H1 (cell line): Measurements from ENCODE around the gene CEP104. TPM values are rescaled to one million over a fixed set of nuclear protein-coding genes. Genes with fewer than 3 reads are reported as not detected.

Experiments used
- CTCF ChIA-PET: fragments of 300-600 bp; sonication (Branson Sonifier 250); formaldehyde crosslinking; loops from one replicate; lab custom pipeline; 2021; ENCODE audit not compliant: partially characterized antibody; lab: Charles Lee
- POLR2A ChIA-PET: fragments of 300-600 bp; sonication (Branson Sonifier 250); formaldehyde crosslinking; loops from one replicate; lab custom pipeline; 2021; ENCODE audit warnings: inconsistent platforms; ENCODE audit not compliant: partially characterized antibody; lab: Charles Lee
- DNase-seq, 2 experiments: peaks; one replicate each; pipeline versions ENCODE4 v3.0.0 to v3.0.0-alpha.2; 2010 to 2022; ENCODE audit warnings: low spot score in 2 of 2, low read depth in 1 of 2, mixed read lengths in 1 of 2
- FAIRE-seq: peaks from 2 replicates; lab custom pipeline; 2011; peaks lifted over from hg19 to GRCh38; lab: Jason Lieb, UNC
- H2AFZ ChIP-seq: 2 replicates; pipeline ENCODE4 v1.8.1; 2012; ENCODE audit warnings: low read length, inconsistent platforms
- H2AK5ac ChIP-seq: 2 replicates; pipeline ENCODE4 v1.6.1; 2013; ENCODE audit warnings: low read depth, low read length
- H2BK120ac ChIP-seq: replicated peaks from 2 replicates; pipeline ENCODE3; 2013; ENCODE audit warnings: low read depth, low read length, inconsistent platforms
- H2BK12ac ChIP-seq: 2 replicates; pipeline ENCODE4 v1.6.1; 2013; ENCODE audit warnings: low read depth, low read length
- H2BK15ac ChIP-seq: 2 replicates; pipeline ENCODE4 v1.6.1; 2013; ENCODE audit warnings: low read length
- H2BK20ac ChIP-seq: 2 replicates; pipeline ENCODE4 v1.6.1; 2013; ENCODE audit warnings: low read length
- H2BK5ac ChIP-seq: 2 replicates; pipeline ENCODE4 v1.6.1; 2013; ENCODE audit warnings: low read depth, low read length
- H3K14ac ChIP-seq: 2 replicates; pipeline ENCODE4 v1.6.1; 2013; ENCODE audit warnings: inconsistent platforms; ENCODE audit not compliant: insufficient read length
- H3K18ac ChIP-seq: 2 replicates; pipeline ENCODE4 v1.6.1; 2013; ENCODE audit warnings: low read length; ENCODE audit errors: extremely low read depth
- H3K23ac ChIP-seq: 2 replicates; pipeline ENCODE4 v1.6.1; 2013; ENCODE audit warnings: inconsistent platforms; ENCODE audit not compliant: insufficient read length
- H3K23me2 ChIP-seq: 2 replicates; pipeline ENCODE4 v1.6.1; 2013; ENCODE audit warnings: low read depth, low read length
- H3K27ac ChIP-seq: 2 replicates; pipeline ENCODE4 v1.6.1; 2011; ENCODE audit warnings: low read depth, low read length, inconsistent platforms
- H3K27me3 ChIP-seq, 4 experiments: replicated peaks in 1 of 4; 1 replicate in 1 of 4; 2 replicates in 3 of 4; pipeline versions ENCODE4 v1.6.1 to v1.8.1; 2011 to 2013; ENCODE audit warnings: low read length in 3 of 4, mild to moderate bottlenecking in 3 of 4, inconsistent platforms in 2 of 4, mixed read lengths in 2 of 4, moderate library complexity in 1 of 4; ENCODE audit not compliant: control insufficient read depth in 3 of 4, insufficient read depth in 3 of 4; ENCODE audit errors: extremely low read depth in 1 of 4
- H3K36me3 ChIP-seq, 4 experiments: 2 replicates each; pipeline versions ENCODE4 v1.6.1 to v1.8.1; 2011 to 2013; ENCODE audit warnings: mild to moderate bottlenecking in 4 of 4, low read length in 3 of 4, moderate library complexity in 2 of 4, control low read depth in 1 of 4, inconsistent platforms in 1 of 4; ENCODE audit not compliant: insufficient read depth in 4 of 4, control insufficient read depth in 2 of 4
- H3K4ac ChIP-seq: replicated peaks from 2 replicates; pipeline ENCODE3; 2013; ENCODE audit warnings: low read length, low read depth, mixed read lengths, inconsistent platforms; ENCODE audit not compliant: insufficient read length
- H3K4me1 ChIP-seq, 4 experiments: replicated peaks in 1 of 4; 1 replicate in 1 of 4; 2 replicates in 3 of 4; pipeline versions ENCODE4 v1.6.1 to v1.8.1; 2011 to 2013; ENCODE audit warnings: low read length in 3 of 4, inconsistent platforms in 2 of 4, mixed read lengths in 1 of 4; ENCODE audit not compliant: insufficient read depth in 4 of 4, control insufficient read depth in 3 of 4
- H3K4me2 ChIP-seq, 2 experiments: 2 replicates each; pipeline versions ENCODE4 v1.6.1 to v1.8.1; 2011 to 2013; ENCODE audit warnings: low read depth in 2 of 2, low read length in 2 of 2, control low read depth in 1 of 2, inconsistent platforms in 1 of 2, mild to moderate bottlenecking in 1 of 2; ENCODE audit not compliant: insufficient read depth in 1 of 2
- H3K4me3 ChIP-seq, 4 experiments: fragments of 200-600, 300-600 bp in 1 of 4; sonication (generic), shearing (Covaris generic), sonication (Bioruptor Twin) in 1 of 4; 2 replicates each; pipeline versions ENCODE4 v1.5.1 to v1.8.1; 2011 to 2016; ENCODE audit warnings: low read length in 4 of 4, low read depth in 3 of 4, control low read depth in 2 of 4, inconsistent platforms in 2 of 4, mild to moderate bottlenecking in 2 of 4, mixed read lengths in 1 of 4, moderate library complexity in 1 of 4; ENCODE audit not compliant: insufficient read depth in 2 of 4; ENCODE audit errors: extremely low read depth in 1 of 4
- H3K56ac ChIP-seq: replicated peaks from 2 replicates; pipeline ENCODE3; 2013; ENCODE audit warnings: low read depth, mild to moderate bottlenecking, mixed read lengths, low read length, inconsistent platforms; ENCODE audit not compliant: insufficient read length
- H3K79me1 ChIP-seq: 2 replicates; pipeline ENCODE4 v1.6.1; 2013; ENCODE audit warnings: low read depth, low read length, control low read depth
- H3K79me2 ChIP-seq, 2 experiments: 2 replicates each; pipeline versions ENCODE4 v1.6.1 to v1.8.1; 2012 to 2013; ENCODE audit warnings: low read length in 2 of 2, mild to moderate bottlenecking in 2 of 2, inconsistent platforms in 1 of 2; ENCODE audit not compliant: insufficient read depth in 2 of 2, control insufficient read depth in 1 of 2
- H3K9ac ChIP-seq, 4 experiments: replicated peaks in 1 of 4; 1 replicate in 1 of 4; 2 replicates in 3 of 4; pipeline versions ENCODE4 v1.6.1 to v1.8.1; 2011 to 2013; ENCODE audit warnings: low read depth in 3 of 4, low read length in 3 of 4, control low read depth in 2 of 4, mild to moderate bottlenecking in 2 of 4, moderate library complexity in 2 of 4, inconsistent platforms in 1 of 4; ENCODE audit errors: extremely low read depth in 1 of 4
- H3K9me3 ChIP-seq, 2 experiments: 2 replicates each; pipeline versions ENCODE4 v1.6.1 to v1.8.1; 2012 to 2013; ENCODE audit warnings: mild to moderate bottlenecking in 2 of 2, moderate library complexity in 2 of 2, control low read depth in 1 of 2, inconsistent platforms in 1 of 2, low read depth in 1 of 2, low read length in 1 of 2, mixed read lengths in 1 of 2; ENCODE audit not compliant: insufficient read depth in 2 of 2
- H4K20me1 ChIP-seq, 2 experiments: replicated peaks in 1 of 2; 2 replicates each; pipeline versions ENCODE3 to v1.8.1; 2011 to 2013; ENCODE audit warnings: inconsistent platforms in 2 of 2, low read length in 2 of 2, mild to moderate bottlenecking in 1 of 2; ENCODE audit not compliant: insufficient read depth in 2 of 2, control insufficient read depth in 1 of 2
- H4K5ac ChIP-seq: 2 replicates; pipeline ENCODE4 v1.6.1; 2013; ENCODE audit warnings: low read length, low read depth, mixed read lengths, inconsistent platforms; ENCODE audit not compliant: insufficient read length
- H4K8ac ChIP-seq: 2 replicates; pipeline ENCODE4 v1.8.0; 2013; ENCODE audit warnings: mild to moderate bottlenecking, moderate library complexity, low read length, inconsistent platforms; ENCODE audit not compliant: insufficient read depth; ENCODE audit errors: extremely low read depth
- H4K91ac ChIP-seq: replicated peaks from 2 replicates; pipeline ENCODE3; 2013; ENCODE audit warnings: low read length, mixed read lengths, inconsistent platforms; ENCODE audit not compliant: insufficient read length
- BACH1 ChIP-seq: IDR thresholded peaks from 2 replicates; pipeline ENCODE4 v1.6.1; 2012; ENCODE audit warnings: low read length, improper control_type of control experiment
- CREB1 ChIP-seq: IDR thresholded peaks from 2 replicates; pipeline ENCODE4 v1.6.1; 2012; ENCODE audit warnings: inconsistent platforms
- FOSL1 ChIP-seq: IDR thresholded peaks from 2 replicates; pipeline ENCODE4 v1.6.1; 2011; ENCODE audit warnings: mild to moderate bottlenecking, low read depth, low read length, moderate library complexity; ENCODE audit not compliant: insufficient read depth
- HDAC6 ChIP-seq: IDR thresholded peaks from one replicate; pipeline ENCODE4 v1.7.1; 2012; ENCODE audit warnings: low read depth, mild to moderate bottlenecking, inconsistent platforms, low read length, moderate library complexity
- NANOG ChIP-seq: IDR thresholded peaks from 2 replicates; pipeline ENCODE4 v1.6.1; 2011; ENCODE audit warnings: low read length, low read depth, mild to moderate bottlenecking, inconsistent platforms; ENCODE audit not compliant: insufficient read depth, poor library complexity, severe bottlenecking
- NRF1 ChIP-seq: IDR thresholded peaks from 2 replicates; pipeline ENCODE4 v1.6.1; 2011; ENCODE audit warnings: mild to moderate bottlenecking, low read depth, low read length, improper control_type of control experiment
- PHF8 ChIP-seq: fragments of 200-600 bp; sonication (generic); conservative IDR thresholded peaks from 2 replicates; pipeline ENCODE4 v1.7.1; 2012; ENCODE audit warnings: low read depth, mild to moderate bottlenecking, inconsistent platforms, low read length, moderate library complexity
- RAD21 ChIP-seq, 2 experiments: IDR thresholded peaks in 1 of 2; conservative IDR thresholded peaks in 1 of 2; 2 replicates each; pipeline ENCODE4 v1.6.1; 2011; ENCODE audit warnings: low read depth in 2 of 2, low read length in 2 of 2, improper control_type of control experiment in 1 of 2, inconsistent platforms in 1 of 2, mild to moderate bottlenecking in 1 of 2, moderate library complexity in 1 of 2
- RXRA ChIP-seq: IDR thresholded peaks from 2 replicates; pipeline ENCODE4 v1.6.1; 2011; ENCODE audit warnings: low read depth, mild to moderate bottlenecking, low read length, moderate library complexity; ENCODE audit not compliant: insufficient read depth
- SIRT6 ChIP-seq: IDR thresholded peaks from one replicate; pipeline ENCODE4 v1.7.1; 2012; ENCODE audit warnings: low read length, inconsistent platforms
- SUZ12 ChIP-seq: fragments of 200-600 bp; sonication (generic); IDR thresholded peaks from 2 replicates; pipeline ENCODE4 v1.6.1; 2012; ENCODE audit warnings: mild to moderate bottlenecking, inconsistent platforms, low read length, moderate library complexity, mixed read lengths
- WGBS, 2 experiments: shearing (Covaris generic) in 1 of 2; methylation state at CpG; one replicate each; pipeline versions ENCODE4 v1.1.6 to v1.1.7; 2013 to 2015; ENCODE audit warnings: low lambda C conversion rate in 2 of 2, mixed read lengths in 2 of 2, inconsistent platforms in 1 of 2, low coverage in 1 of 2, missing lambda C conversion rate in 1 of 2; ENCODE audit not compliant: insufficient replicate concordance in 2 of 2, insufficient coverage in 1 of 2, insufficient read length in 1 of 2; ENCODE audit errors: extremely low coverage in 1 of 2, missing lambda C conversion rate in 1 of 2; 5-methylcytosine and 5-hydroxymethylcytosine counted together
- polyA plus RNA-seq, 7 experiments: library from polyadenylated mRNA; depleted of rRNA in 3 of 7; stranded (reverse) in 5 of 7; unstranded in 2 of 7; fragments of >200 nt in 5 of 7; fragments of 200-250 nt in 2 of 7; gene quantifications; 1 replicate in 5 of 7; 2 replicates in 1 of 7; 4 replicates in 1 of 7; pipeline versions ENCODE4 v1.2.1 to v1.2.3, GENCODE V29; 2011 to 2013; ENCODE audit warnings: missing spikeins in 2 of 7, mixed read lengths in 2 of 7
- total RNA-seq: library from RNA; stranded (reverse); fragmentation: NEBNext Ultra II Directional; extraction: Animal tissue kit (Norgen Biotek cat#: 25700); gene quantifications from 2 replicates; pipeline ENCODE4 v1.2.1, GENCODE V29; 2021

Gene CEP104
- total and polyA plus RNA-seq, 2 of the 8 experiments (the other 6 are each of a cell fraction or from before 2014, with no cell fraction given): 8.0 to 43.9 TPM

DNA sequence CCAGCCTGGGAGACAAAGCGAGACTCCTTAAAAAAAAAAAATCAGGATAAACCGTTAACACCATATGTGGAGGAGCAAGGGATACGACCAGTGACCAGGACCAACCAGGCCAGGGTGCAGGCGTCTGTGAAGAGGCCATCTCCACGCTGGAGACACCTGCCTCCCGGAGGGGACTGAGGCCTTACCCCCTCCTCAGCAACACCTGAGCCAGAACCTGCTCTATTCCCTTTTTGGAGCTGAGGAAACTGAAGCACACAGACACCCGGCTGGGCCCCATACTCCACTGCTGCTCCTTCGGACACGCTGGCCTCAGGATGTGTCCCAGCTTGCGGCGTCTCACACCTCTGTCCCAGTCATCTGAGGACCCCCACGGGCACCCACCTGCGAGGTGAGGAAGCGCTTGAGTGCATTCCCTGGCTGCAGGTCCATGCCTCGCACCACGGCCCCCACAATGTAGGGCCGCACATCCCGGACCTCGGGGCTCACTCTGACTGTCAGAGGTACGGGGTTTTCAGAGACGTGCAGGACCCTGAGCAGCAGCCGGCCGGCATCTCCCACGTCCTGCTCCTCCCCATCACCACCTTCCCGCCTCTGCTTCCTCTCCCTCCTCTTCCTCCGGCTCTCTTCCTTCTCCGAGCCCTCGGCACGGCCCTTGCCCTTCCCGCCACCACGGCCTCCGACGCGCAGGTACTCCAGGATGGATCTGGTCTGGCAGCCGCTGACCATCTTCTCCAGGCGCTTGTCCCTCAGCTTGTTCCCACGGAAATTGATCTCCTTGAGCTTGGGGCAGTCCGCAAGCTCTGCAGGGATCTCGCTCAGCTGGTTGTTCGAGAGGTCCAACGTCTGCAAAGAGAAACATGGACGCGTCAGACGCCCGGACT lies 70.3 kb downstream of the CEP104 start:
- Histone ChIP-seq H3K4me3 (no peak overlapping the region), H3K4me2 (no peak overlapping the region), H3K56ac (no peak overlapping the region), H3K27ac (no peak overlapping the region), H3K9me3 (no peaks in the 10 kb centered on the region), H3K18ac (no peak overlapping the region), H4K20me1 (peaks cover 11 to 27% of the 10 kb centered on the region in 2 experiments), H3K79me1 (peaks cover 27% of the 10 kb centered on the region), H2BK120ac (no peak overlapping the region), H3K14ac (no peak overlapping the region), H3K23me2 (no peaks in the 10 kb centered on the region), H3K4me1 (peaks cover 0 to 17% (median 13%) of the 10 kb centered on the region in 4 experiments; a peak in 6 of 7 replicates), H2BK20ac (no peak overlapping the region), H4K8ac (no peak overlapping the region), H2BK5ac (no peak overlapping the region), H4K91ac (no peak overlapping the region), H2AFZ (no peak overlapping the region), H3K9ac (no peak overlapping the region), H2BK12ac (no peak overlapping the region), H3K79me2 (peaks cover 6 to 46% of the 10 kb centered on the region in 2 experiments; a peak in 3 of 4 replicates), H3K36me3 (peaks cover 22 to 45% (median 41%) of the 10 kb centered on the region in 4 experiments), H2AK5ac (no peak overlapping the region), H3K27me3 (no peaks in the 10 kb centered on the region), H2BK15ac (no peak overlapping the region), H4K5ac (no peak overlapping the region), H3K4ac (no peak overlapping the region), H3K23ac (no peak overlapping the region)
- POLR2A ChIA-PET: interaction anchor here (1.1 to 9.8 kb wide), 4 partner anchors 9 to 24 kb away, joined by 4 to 84 read pairs (median 8); partner anchors contain the start of gene LRRC47
- DNase-seq (no peak), FAIRE-seq (no peak)
- 96% methylated on average over 45 of the region's 45 CpGs; no CpG with 5 or more reads in 1 of the 2 experiments for WGBS, 2 experiments
- CTCF ChIA-PET: interaction anchor here (0.5 to 5.7 kb wide), 19 partner anchors 6 to 872 kb away, joined by 3 to 40 read pairs (median 4); partner anchors contain the start of gene LRRC47
- no peak for TF ChIP-seq CREB1
- TF ChIP-seq SIRT6: no peak
- no peak for TF ChIP-seq RXRA
- no peak for TF ChIP-seq FOSL1
- no peak for TF ChIP-seq PHF8
- TF ChIP-seq HDAC6: no peak
- TF ChIP-seq SUZ12: no peak
- TF ChIP-seq NRF1: no peak
- TF ChIP-seq RAD21 (IDR thresholded peaks at IDR 0.05 in 1 of 2, conservative IDR thresholded peaks at IDR 0.05 in 1 of 2; ENCODE audit: low read depth in 2 of 2, low read length in 2 of 2): no peak
- TF ChIP-seq BACH1: no peak
- no peak for TF ChIP-seq NANOG
